Lower leg skin (tissue), 3 donors: ENCODE data around the gene DHCR7.

Experiments used
- POLR2A ChIP-seq, 2 donors: fragments of 450-650 bp; IDR thresholded peaks; one replicate each; pipeline ENCODE4 v1.6.1; 2016 to 2017; ENCODE audit warnings: antibody characterized with exemption in 2 of 2, mild to moderate bottlenecking in 1 of 2, moderate library complexity in 1 of 2
- TF ChIP-seq, protein P1 (sequence below), 3 donors: fragments of 450-650 bp; IDR thresholded peaks; one replicate each; pipeline ENCODE4 v1.5.1; 2016; ENCODE audit warnings: antibody characterized with exemption in 3 of 3, mild to moderate bottlenecking in 3 of 3, moderate library complexity in 2 of 3

DNA sequence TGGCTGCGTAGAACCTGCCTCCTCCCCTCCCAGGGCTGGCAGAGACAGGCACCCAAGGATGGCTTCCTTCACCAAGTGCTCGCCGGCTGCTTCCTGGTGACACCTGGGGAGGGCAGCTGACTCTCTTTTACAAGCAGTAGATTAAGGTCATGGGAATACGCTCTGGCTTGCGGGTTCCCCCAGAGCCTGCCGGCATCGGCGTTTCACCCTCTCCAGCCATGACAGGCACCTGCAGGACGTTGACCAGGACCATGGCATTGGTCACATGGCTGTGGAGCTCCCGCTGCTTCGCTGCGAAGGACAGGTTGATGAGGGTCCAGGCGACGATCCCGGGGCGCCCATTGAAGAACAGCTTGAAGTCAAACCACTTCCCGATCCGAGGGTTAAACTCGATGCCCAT lies 9.5 kb downstream of the DHCR7 start:
- TF ChIP-seq, protein P1, sequence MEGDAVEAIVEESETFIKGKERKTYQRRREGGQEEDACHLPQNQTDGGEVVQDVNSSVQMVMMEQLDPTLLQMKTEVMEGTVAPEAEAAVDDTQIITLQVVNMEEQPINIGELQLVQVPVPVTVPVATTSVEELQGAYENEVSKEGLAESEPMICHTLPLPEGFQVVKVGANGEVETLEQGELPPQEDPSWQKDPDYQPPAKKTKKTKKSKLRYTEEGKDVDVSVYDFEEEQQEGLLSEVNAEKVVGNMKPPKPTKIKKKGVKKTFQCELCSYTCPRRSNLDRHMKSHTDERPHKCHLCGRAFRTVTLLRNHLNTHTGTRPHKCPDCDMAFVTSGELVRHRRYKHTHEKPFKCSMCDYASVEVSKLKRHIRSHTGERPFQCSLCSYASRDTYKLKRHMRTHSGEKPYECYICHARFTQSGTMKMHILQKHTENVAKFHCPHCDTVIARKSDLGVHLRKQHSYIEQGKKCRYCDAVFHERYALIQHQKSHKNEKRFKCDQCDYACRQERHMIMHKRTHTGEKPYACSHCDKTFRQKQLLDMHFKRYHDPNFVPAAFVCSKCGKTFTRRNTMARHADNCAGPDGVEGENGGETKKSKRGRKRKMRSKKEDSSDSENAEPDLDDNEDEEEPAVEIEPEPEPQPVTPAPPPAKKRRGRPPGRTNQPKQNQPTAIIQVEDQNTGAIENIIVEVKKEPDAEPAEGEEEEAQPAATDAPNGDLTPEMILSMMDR (IDR thresholded peaks at IDR 0.05), result no peak
- no peak for TF ChIP-seq POLR2A (IDR thresholded peaks at IDR 0.05)
